H1 (cell line): ENCODE data around the gene CCDC171. TPM values are rescaled to one million over a fixed set of nuclear protein-coding genes. Genes with fewer than 3 reads are reported as not detected.

Experiments
- CTCF ChIA-PET: fragments of 300-600 bp; sonication (Branson Sonifier 250); formaldehyde crosslinking; loops from one replicate; lab custom pipeline; 2021; ENCODE audit not compliant: partially characterized antibody; lab: Charles Lee
- POLR2A ChIA-PET: fragments of 300-600 bp; sonication (Branson Sonifier 250); formaldehyde crosslinking; loops from one replicate; lab custom pipeline; 2021; ENCODE audit warnings: inconsistent platforms; ENCODE audit not compliant: partially characterized antibody; lab: Charles Lee
- DNase-seq, 2 experiments: peaks; one replicate each; pipeline versions ENCODE4 v3.0.0 to v3.0.0-alpha.2; 2010 to 2022; ENCODE audit warnings: low spot score in 2 of 2, low read depth in 1 of 2, mixed read lengths in 1 of 2
- FAIRE-seq: peaks from 2 replicates; lab custom pipeline; 2011; peaks lifted over from hg19 to GRCh38; lab: Jason Lieb, UNC
- H2AFZ ChIP-seq: 2 replicates; pipeline ENCODE4 v1.8.1; 2012; ENCODE audit warnings: low read length, inconsistent platforms
- H2AK5ac ChIP-seq: 2 replicates; pipeline ENCODE4 v1.6.1; 2013; ENCODE audit warnings: low read depth, low read length
- H2BK120ac ChIP-seq: replicated peaks from 2 replicates; pipeline ENCODE3; 2013; ENCODE audit warnings: low read depth, low read length, inconsistent platforms
- H2BK12ac ChIP-seq: 2 replicates; pipeline ENCODE4 v1.6.1; 2013; ENCODE audit warnings: low read depth, low read length
- H2BK15ac ChIP-seq: 2 replicates; pipeline ENCODE4 v1.6.1; 2013; ENCODE audit warnings: low read length
- H2BK20ac ChIP-seq: 2 replicates; pipeline ENCODE4 v1.6.1; 2013; ENCODE audit warnings: low read length
- H2BK5ac ChIP-seq: 2 replicates; pipeline ENCODE4 v1.6.1; 2013; ENCODE audit warnings: low read depth, low read length
- H3K14ac ChIP-seq: 2 replicates; pipeline ENCODE4 v1.6.1; 2013; ENCODE audit warnings: inconsistent platforms; ENCODE audit not compliant: insufficient read length
- H3K18ac ChIP-seq: 2 replicates; pipeline ENCODE4 v1.6.1; 2013; ENCODE audit warnings: low read length; ENCODE audit errors: extremely low read depth
- H3K23ac ChIP-seq: 2 replicates; pipeline ENCODE4 v1.6.1; 2013; ENCODE audit warnings: inconsistent platforms; ENCODE audit not compliant: insufficient read length
- H3K23me2 ChIP-seq: 2 replicates; pipeline ENCODE4 v1.6.1; 2013; ENCODE audit warnings: low read depth, low read length
- H3K27ac ChIP-seq: 2 replicates; pipeline ENCODE4 v1.6.1; 2011; ENCODE audit warnings: low read depth, low read length, inconsistent platforms
- H3K27me3 ChIP-seq, 4 experiments: replicated peaks in 1 of 4; 1 replicate in 1 of 4; 2 replicates in 3 of 4; pipeline versions ENCODE4 v1.6.1 to v1.8.1; 2011 to 2013; ENCODE audit warnings: low read length in 3 of 4, mild to moderate bottlenecking in 3 of 4, inconsistent platforms in 2 of 4, mixed read lengths in 2 of 4, moderate library complexity in 1 of 4; ENCODE audit not compliant: control insufficient read depth in 3 of 4, insufficient read depth in 3 of 4; ENCODE audit errors: extremely low read depth in 1 of 4
- H3K36me3 ChIP-seq, 4 experiments: 2 replicates each; pipeline versions ENCODE4 v1.6.1 to v1.8.1; 2011 to 2013; ENCODE audit warnings: mild to moderate bottlenecking in 4 of 4, low read length in 3 of 4, moderate library complexity in 2 of 4, control low read depth in 1 of 4, inconsistent platforms in 1 of 4; ENCODE audit not compliant: insufficient read depth in 4 of 4, control insufficient read depth in 2 of 4
- H3K4ac ChIP-seq: replicated peaks from 2 replicates; pipeline ENCODE3; 2013; ENCODE audit warnings: low read length, low read depth, mixed read lengths, inconsistent platforms; ENCODE audit not compliant: insufficient read length
- H3K4me1 ChIP-seq, 4 experiments: replicated peaks in 1 of 4; 1 replicate in 1 of 4; 2 replicates in 3 of 4; pipeline versions ENCODE4 v1.6.1 to v1.8.1; 2011 to 2013; ENCODE audit warnings: low read length in 3 of 4, inconsistent platforms in 2 of 4, mixed read lengths in 1 of 4; ENCODE audit not compliant: insufficient read depth in 4 of 4, control insufficient read depth in 3 of 4
- H3K4me2 ChIP-seq, 2 experiments: 2 replicates each; pipeline versions ENCODE4 v1.6.1 to v1.8.1; 2011 to 2013; ENCODE audit warnings: low read depth in 2 of 2, low read length in 2 of 2, control low read depth in 1 of 2, inconsistent platforms in 1 of 2, mild to moderate bottlenecking in 1 of 2; ENCODE audit not compliant: insufficient read depth in 1 of 2
- H3K4me3 ChIP-seq, 4 experiments: fragments of 200-600, 300-600 bp in 1 of 4; sonication (generic), shearing (Covaris generic), sonication (Bioruptor Twin) in 1 of 4; 2 replicates each; pipeline versions ENCODE4 v1.5.1 to v1.8.1; 2011 to 2016; ENCODE audit warnings: low read length in 4 of 4, low read depth in 3 of 4, control low read depth in 2 of 4, inconsistent platforms in 2 of 4, mild to moderate bottlenecking in 2 of 4, mixed read lengths in 1 of 4, moderate library complexity in 1 of 4; ENCODE audit not compliant: insufficient read depth in 2 of 4; ENCODE audit errors: extremely low read depth in 1 of 4
- H3K56ac ChIP-seq: replicated peaks from 2 replicates; pipeline ENCODE3; 2013; ENCODE audit warnings: low read depth, mild to moderate bottlenecking, mixed read lengths, low read length, inconsistent platforms; ENCODE audit not compliant: insufficient read length
- H3K79me1 ChIP-seq: 2 replicates; pipeline ENCODE4 v1.6.1; 2013; ENCODE audit warnings: low read depth, low read length, control low read depth
- H3K79me2 ChIP-seq, 2 experiments: 2 replicates each; pipeline versions ENCODE4 v1.6.1 to v1.8.1; 2012 to 2013; ENCODE audit warnings: low read length in 2 of 2, mild to moderate bottlenecking in 2 of 2, inconsistent platforms in 1 of 2; ENCODE audit not compliant: insufficient read depth in 2 of 2, control insufficient read depth in 1 of 2
- H3K9ac ChIP-seq, 4 experiments: replicated peaks in 1 of 4; 1 replicate in 1 of 4; 2 replicates in 3 of 4; pipeline versions ENCODE4 v1.6.1 to v1.8.1; 2011 to 2013; ENCODE audit warnings: low read depth in 3 of 4, low read length in 3 of 4, control low read depth in 2 of 4, mild to moderate bottlenecking in 2 of 4, moderate library complexity in 2 of 4, inconsistent platforms in 1 of 4; ENCODE audit errors: extremely low read depth in 1 of 4
- H3K9me3 ChIP-seq, 2 experiments: 2 replicates each; pipeline versions ENCODE4 v1.6.1 to v1.8.1; 2012 to 2013; ENCODE audit warnings: mild to moderate bottlenecking in 2 of 2, moderate library complexity in 2 of 2, control low read depth in 1 of 2, inconsistent platforms in 1 of 2, low read depth in 1 of 2, low read length in 1 of 2, mixed read lengths in 1 of 2; ENCODE audit not compliant: insufficient read depth in 2 of 2
- H4K20me1 ChIP-seq, 2 experiments: replicated peaks in 1 of 2; 2 replicates each; pipeline versions ENCODE3 to v1.8.1; 2011 to 2013; ENCODE audit warnings: inconsistent platforms in 2 of 2, low read length in 2 of 2, mild to moderate bottlenecking in 1 of 2; ENCODE audit not compliant: insufficient read depth in 2 of 2, control insufficient read depth in 1 of 2
- H4K5ac ChIP-seq: 2 replicates; pipeline ENCODE4 v1.6.1; 2013; ENCODE audit warnings: low read length, low read depth, mixed read lengths, inconsistent platforms; ENCODE audit not compliant: insufficient read length
- H4K8ac ChIP-seq: 2 replicates; pipeline ENCODE4 v1.8.0; 2013; ENCODE audit warnings: mild to moderate bottlenecking, moderate library complexity, low read length, inconsistent platforms; ENCODE audit not compliant: insufficient read depth; ENCODE audit errors: extremely low read depth
- H4K91ac ChIP-seq: replicated peaks from 2 replicates; pipeline ENCODE3; 2013; ENCODE audit warnings: low read length, mixed read lengths, inconsistent platforms; ENCODE audit not compliant: insufficient read length
- ASH2L ChIP-seq: fragments of 200-600, 300-600 bp; sonication (generic); IDR thresholded peaks from one replicate; pipeline ENCODE4 v1.7.1; 2017; ENCODE audit warnings: low read length
- CEBPB ChIP-seq: IDR thresholded peaks from 2 replicates; pipeline ENCODE4 v1.6.1; 2012; ENCODE audit warnings: low read depth, low read length
- CHD1 ChIP-seq: IDR thresholded peaks from 2 replicates; pipeline ENCODE4 v1.6.1; 2012; ENCODE audit warnings: low read depth, low read length, improper control_type of control experiment
- GTF2F1 ChIP-seq: IDR thresholded peaks from 2 replicates; pipeline ENCODE4 v1.6.1; 2012; ENCODE audit warnings: low read depth, low read length, improper control_type of control experiment, borderline replicate concordance
- KDM1A ChIP-seq: fragments of 200-600, 300-600 bp; sonication (generic); IDR thresholded peaks from 2 replicates; pipeline ENCODE4 v1.7.1; 2016; ENCODE audit warnings: mild to moderate bottlenecking, low read length, borderline replicate concordance
- KDM5A ChIP-seq: fragments of 200-600 bp; IDR thresholded peaks from 2 replicates; pipeline ENCODE4 v1.7.1; 2012; ENCODE audit warnings: mild to moderate bottlenecking, low read length, inconsistent platforms, mixed read lengths
- NRF1 ChIP-seq: IDR thresholded peaks from 2 replicates; pipeline ENCODE4 v1.6.1; 2011; ENCODE audit warnings: mild to moderate bottlenecking, low read depth, low read length, improper control_type of control experiment
- POLR2A ChIP-seq, 2 experiments: IDR thresholded peaks; 1 replicate in 1 of 2; 2 replicates in 1 of 2; pipeline ENCODE4 v1.6.1; 2011; ENCODE audit warnings: low read depth in 2 of 2, low read length in 2 of 2, mild to moderate bottlenecking in 2 of 2; ENCODE audit errors: control extremely low read depth in 1 of 2
- SIX5 ChIP-seq: IDR thresholded peaks from 2 replicates; pipeline ENCODE4 v1.6.1; 2011; ENCODE audit warnings: mild to moderate bottlenecking, low read depth, low read length
- SP1 ChIP-seq: IDR thresholded peaks from 2 replicates; pipeline ENCODE4 v1.6.1; 2011; ENCODE audit warnings: low read depth, low read length
- SP2 ChIP-seq: IDR thresholded peaks from 2 replicates; pipeline ENCODE4 v1.6.1; 2012; ENCODE audit warnings: mild to moderate bottlenecking, low read length, inconsistent platforms
- SP4 ChIP-seq: IDR thresholded peaks from 2 replicates; pipeline ENCODE4 v1.6.1; 2012; ENCODE audit warnings: low read length, inconsistent platforms
- TCF12 ChIP-seq: IDR thresholded peaks from 2 replicates; pipeline ENCODE4 v1.6.1; 2011; ENCODE audit warnings: low read depth, mild to moderate bottlenecking, low read length
- TEAD4 ChIP-seq: IDR thresholded peaks from 2 replicates; pipeline ENCODE4 v1.6.1; 2012; ENCODE audit warnings: low read depth, low read length, inconsistent platforms, mixed read lengths
- YY1 ChIP-seq: IDR thresholded peaks from 2 replicates; pipeline ENCODE4 v1.6.1; 2011; ENCODE audit warnings: low read depth, mild to moderate bottlenecking, low read length
- WGBS, 2 experiments: shearing (Covaris generic) in 1 of 2; methylation state at CpG; one replicate each; pipeline versions ENCODE4 v1.1.6 to v1.1.7; 2013 to 2015; ENCODE audit warnings: low lambda C conversion rate in 2 of 2, mixed read lengths in 2 of 2, inconsistent platforms in 1 of 2, low coverage in 1 of 2, missing lambda C conversion rate in 1 of 2; ENCODE audit not compliant: insufficient replicate concordance in 2 of 2, insufficient coverage in 1 of 2, insufficient read length in 1 of 2; ENCODE audit errors: extremely low coverage in 1 of 2, missing lambda C conversion rate in 1 of 2; 5-methylcytosine and 5-hydroxymethylcytosine counted together
- polyA plus RNA-seq, 7 experiments: library from polyadenylated mRNA; depleted of rRNA in 3 of 7; stranded (reverse) in 5 of 7; unstranded in 2 of 7; fragments of >200 nt in 5 of 7; fragments of 200-250 nt in 2 of 7; gene quantifications; 1 replicate in 5 of 7; 2 replicates in 1 of 7; 4 replicates in 1 of 7; pipeline versions ENCODE4 v1.2.1 to v1.2.3, GENCODE V29; 2011 to 2013; ENCODE audit warnings: missing spikeins in 2 of 7, mixed read lengths in 2 of 7
- total RNA-seq: library from RNA; stranded (reverse); fragmentation: NEBNext Ultra II Directional; extraction: Animal tissue kit (Norgen Biotek cat#: 25700); gene quantifications from 2 replicates; pipeline ENCODE4 v1.2.1, GENCODE V29; 2021
- TF ChIP-seq, protein P1 (sequence below): IDR thresholded peaks from 2 replicates; pipeline ENCODE4 v1.6.1; 2011; ENCODE audit warnings: low read length, improper control_type of control experiment

Gene CCDC171
- total and polyA plus RNA-seq, 2 of the 8 experiments (the other 6 are each of a cell fraction or from before 2014, with no cell fraction given) = 0.83 to 2.3 TPM

DNA sequence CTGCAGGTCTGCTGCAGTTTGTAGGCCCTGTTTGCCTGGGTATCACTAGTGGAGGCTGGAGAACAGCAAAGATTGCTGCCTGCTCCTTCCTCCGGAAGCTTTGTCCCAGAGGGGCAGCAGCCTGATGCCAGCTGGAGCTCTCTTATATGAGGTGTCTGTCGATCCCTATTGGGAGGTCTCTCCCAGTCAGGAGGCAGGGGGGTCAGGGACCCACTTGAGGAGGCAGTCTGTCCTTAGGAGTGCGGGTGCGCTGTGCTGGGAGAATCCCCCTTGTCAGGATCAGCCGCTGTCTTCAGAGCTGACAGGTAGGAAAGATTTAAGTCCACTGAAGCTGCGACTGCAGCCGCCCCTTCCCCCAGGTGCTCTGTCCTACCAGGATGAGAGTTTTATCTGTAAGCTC lies 64.9 kb downstream of the CCDC171 start:
- no peak overlapping the region for H2BK20ac ChIP-seq
- 97% methylated on average over 7 of the region's 7 CpGs; no CpG with 5 or more reads in 1 of the 2 experiments for WGBS, 2 experiments
- no peak overlapping the region for H3K4me2 ChIP-seq
- no peak overlapping the region for H2BK15ac ChIP-seq
- no peaks in the 10 kb centered on the region for H3K79me1 ChIP-seq
- no peak overlapping the region for H2BK5ac ChIP-seq
- H3K4me1 ChIP-seq = no peaks in the 10 kb centered on the region; a peak in 1 of 7 replicates
- no peak overlapping the region for H3K18ac ChIP-seq
- H3K23ac ChIP-seq = no peak overlapping the region
- no peaks in the 10 kb centered on the region for H3K27me3 ChIP-seq
- DNase-seq (no peak), FAIRE-seq (no peak)
- no peak overlapping the region for H3K14ac ChIP-seq
- no peak overlapping the region for H3K4me3 ChIP-seq
- no peak overlapping the region for H2BK12ac ChIP-seq
- H3K9me3 ChIP-seq = no peaks in the 10 kb centered on the region
- no peaks in the 10 kb centered on the region for H3K79me2 ChIP-seq
- H4K5ac ChIP-seq = no peak overlapping the region
- H3K56ac ChIP-seq = no peak overlapping the region
- H2AFZ ChIP-seq = no peak overlapping the region
- H3K4ac ChIP-seq = no peak overlapping the region
- H2BK120ac ChIP-seq = no peak overlapping the region
- POLR2A ChIA-PET = interaction anchor here (1.5 to 1.9 kb wide), 2 partner anchors 11 to 122 kb away, joined by 4 read pairs; no protein-coding TSS in a partner anchor
- H3K9ac ChIP-seq = no peak overlapping the region
- H4K91ac ChIP-seq = no peak overlapping the region
- CTCF ChIA-PET = interaction anchor here (0.6 to 2.9 kb wide), 4 partner anchors 11 to 66 kb away, joined by 3 to 20 read pairs (median 8); no protein-coding TSS in a partner anchor
- 0 out of 8 replicates have a peak, but pooled peaks cover 0 to 2% (median 0%) of the 10 kb centered on the region in 4 experiments for H3K36me3 ChIP-seq
- peak overlapping the region; percentile 57; the same call in 1 of the 2 replicates for H4K8ac ChIP-seq
- H3K23me2 ChIP-seq = no peaks in the 10 kb centered on the region
- H2AK5ac ChIP-seq = no peak overlapping the region
- no peaks in the 10 kb centered on the region for H4K20me1 ChIP-seq
- no peak overlapping the region for H3K27ac ChIP-seq
- no peak for TF ChIP-seq TEAD4
- no peak for TF ChIP-seq CHD1
- TF ChIP-seq POLR2A (IDR thresholded peaks at IDR 0.05; ENCODE audit: control extremely low read depth in 1 of 2, low read depth in 2 of 2, low read length in 2 of 2) = no peak
- no peak for TF ChIP-seq SIX5
- TF ChIP-seq KDM1A = no peak
- no peak for TF ChIP-seq ASH2L
- TF ChIP-seq YY1 = no peak
- no peak for TF ChIP-seq SP2
- no peak for TF ChIP-seq SP4
- no peak for TF ChIP-seq SP1
- TF ChIP-seq KDM5A = no peak
- no peak for TF ChIP-seq CEBPB
- TF ChIP-seq TCF12 = no peak
- no peak for TF ChIP-seq GTF2F1
- TF ChIP-seq, protein P1, sequence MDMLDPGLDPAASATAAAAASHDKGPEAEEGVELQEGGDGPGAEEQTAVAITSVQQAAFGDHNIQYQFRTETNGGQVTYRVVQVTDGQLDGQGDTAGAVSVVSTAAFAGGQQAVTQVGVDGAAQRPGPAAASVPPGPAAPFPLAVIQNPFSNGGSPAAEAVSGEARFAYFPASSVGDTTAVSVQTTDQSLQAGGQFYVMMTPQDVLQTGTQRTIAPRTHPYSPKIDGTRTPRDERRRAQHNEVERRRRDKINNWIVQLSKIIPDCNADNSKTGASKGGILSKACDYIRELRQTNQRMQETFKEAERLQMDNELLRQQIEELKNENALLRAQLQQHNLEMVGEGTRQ = no peak
- no peak for TF ChIP-seq NRF1
